GM12864 (cell line): Measurements from ENCODE around the gene LENG8.

Experiments used
- DNase-seq: peaks from one replicate; pipeline ENCODE4 v3.0.0-alpha.2; 2011; ENCODE audit warnings: low read depth
- H3K4me3 ChIP-seq: 2 replicates; pipeline ENCODE4 v1.5.1; 2011; ENCODE audit warnings: mild to moderate bottlenecking, low read depth, low read length, control low read depth
- TF ChIP-seq, protein P1 (sequence below): IDR thresholded peaks from 2 replicates; pipeline ENCODE4 v1.5.1; 2011; ENCODE audit warnings: low read depth, mild to moderate bottlenecking, moderate library complexity, low read length, control low read depth, inconsistent platforms; ENCODE audit errors: missing control alignments

Gene LENG8

DNA sequence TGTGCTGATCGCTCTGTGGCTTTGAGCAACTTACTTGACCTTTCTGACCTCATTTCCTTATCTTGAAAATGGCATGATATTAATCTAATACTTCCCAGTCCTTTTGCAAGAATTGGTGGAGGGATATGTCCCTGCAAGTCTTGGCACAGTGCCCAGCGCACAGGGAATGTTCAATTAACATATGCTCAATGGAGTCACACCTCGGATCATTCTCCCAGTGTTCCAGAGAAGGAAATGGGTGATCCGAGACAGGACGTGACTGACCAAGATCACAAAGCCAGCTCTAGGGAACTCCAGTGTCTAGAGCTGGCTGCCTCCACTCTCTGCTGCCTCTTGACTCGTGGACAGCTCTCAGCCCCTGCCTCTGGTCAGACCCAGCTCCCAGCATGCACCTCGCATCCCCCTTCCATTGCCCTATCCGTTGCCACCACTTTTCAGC is 20.5 kb downstream of the LENG8 start:
- TF ChIP-seq, protein P1, sequence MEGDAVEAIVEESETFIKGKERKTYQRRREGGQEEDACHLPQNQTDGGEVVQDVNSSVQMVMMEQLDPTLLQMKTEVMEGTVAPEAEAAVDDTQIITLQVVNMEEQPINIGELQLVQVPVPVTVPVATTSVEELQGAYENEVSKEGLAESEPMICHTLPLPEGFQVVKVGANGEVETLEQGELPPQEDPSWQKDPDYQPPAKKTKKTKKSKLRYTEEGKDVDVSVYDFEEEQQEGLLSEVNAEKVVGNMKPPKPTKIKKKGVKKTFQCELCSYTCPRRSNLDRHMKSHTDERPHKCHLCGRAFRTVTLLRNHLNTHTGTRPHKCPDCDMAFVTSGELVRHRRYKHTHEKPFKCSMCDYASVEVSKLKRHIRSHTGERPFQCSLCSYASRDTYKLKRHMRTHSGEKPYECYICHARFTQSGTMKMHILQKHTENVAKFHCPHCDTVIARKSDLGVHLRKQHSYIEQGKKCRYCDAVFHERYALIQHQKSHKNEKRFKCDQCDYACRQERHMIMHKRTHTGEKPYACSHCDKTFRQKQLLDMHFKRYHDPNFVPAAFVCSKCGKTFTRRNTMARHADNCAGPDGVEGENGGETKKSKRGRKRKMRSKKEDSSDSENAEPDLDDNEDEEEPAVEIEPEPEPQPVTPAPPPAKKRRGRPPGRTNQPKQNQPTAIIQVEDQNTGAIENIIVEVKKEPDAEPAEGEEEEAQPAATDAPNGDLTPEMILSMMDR: no peak
- no peak for DNase-seq
- H3K4me3 ChIP-seq: no peak overlapping the region

DNA sequence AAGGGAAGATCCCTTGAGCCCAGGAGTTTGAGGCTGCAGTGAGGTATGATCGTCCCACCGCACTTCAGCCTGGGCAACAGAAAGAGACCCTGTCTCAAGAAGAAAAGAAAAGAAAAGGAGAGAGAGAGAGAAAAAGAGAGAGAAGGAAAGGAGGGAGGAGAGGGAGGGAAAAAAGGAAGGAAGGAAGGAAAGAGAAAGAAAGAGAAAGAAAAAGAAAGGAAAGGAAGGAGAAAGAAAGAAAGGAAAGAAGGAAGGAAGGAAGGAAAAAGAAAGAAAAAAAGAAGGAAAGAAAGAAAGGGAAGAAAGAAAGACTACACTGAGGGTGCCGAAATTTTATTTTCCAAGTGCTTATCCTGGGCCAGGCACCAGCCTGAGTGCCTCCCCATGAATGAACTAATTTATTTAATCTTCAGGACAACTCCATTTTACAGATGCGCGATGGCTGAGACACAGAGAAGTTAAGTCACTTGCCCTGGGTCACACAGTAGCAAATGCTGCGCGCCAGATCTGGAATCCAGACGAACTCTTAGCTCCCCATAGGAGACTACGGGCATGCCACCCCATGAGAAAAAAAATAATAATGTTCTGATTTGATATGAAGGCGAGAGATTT is 21.4 kb downstream of the LENG8 start:
- H3K4me3 ChIP-seq: no peak overlapping the region
- TF ChIP-seq, protein P1: no peak
- no peak for DNase-seq

DNA sequence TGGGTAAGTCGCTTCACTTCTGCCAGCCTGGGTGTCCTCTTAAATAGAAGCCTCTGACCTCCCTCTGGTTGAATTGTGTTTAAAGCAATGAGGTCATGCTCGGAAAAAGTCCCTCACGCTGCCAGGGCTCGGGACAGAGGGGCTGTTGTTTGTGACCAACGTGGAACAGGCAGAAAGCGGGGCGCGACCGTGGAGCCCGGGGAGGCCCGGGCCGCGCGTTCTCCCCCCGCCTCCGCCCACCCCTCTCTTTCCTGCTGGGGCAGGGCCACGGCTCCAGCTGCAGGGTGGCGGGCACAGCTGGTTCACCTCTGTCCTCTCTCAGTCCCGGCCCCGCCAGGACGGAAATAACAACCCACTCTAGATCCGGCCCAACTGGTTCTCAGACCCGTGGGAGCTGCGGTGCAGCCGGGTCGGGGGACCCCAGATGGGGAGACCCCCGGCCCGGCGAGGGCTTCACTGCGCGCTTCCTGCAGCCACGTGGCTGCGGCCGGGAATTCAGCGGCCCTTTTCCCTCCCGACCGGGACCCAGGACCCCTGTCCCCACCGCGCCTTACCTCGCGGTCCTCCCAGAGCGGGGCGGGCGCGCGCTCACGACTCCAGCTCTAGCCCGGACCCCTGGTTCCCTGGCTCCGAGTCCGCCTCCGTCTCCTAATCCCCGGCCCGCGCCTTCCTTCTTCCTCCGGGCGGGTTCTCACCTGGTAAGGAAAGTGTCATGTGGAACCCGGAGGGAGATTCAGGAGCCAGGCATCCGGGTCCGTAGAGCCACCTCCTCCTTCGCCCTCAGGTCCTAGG is 22.2 kb downstream of the LENG8 start:
- DNase-seq: no peak
- no peak overlapping the region for H3K4me3 ChIP-seq
- TF ChIP-seq, protein P1: no peak

DNA sequence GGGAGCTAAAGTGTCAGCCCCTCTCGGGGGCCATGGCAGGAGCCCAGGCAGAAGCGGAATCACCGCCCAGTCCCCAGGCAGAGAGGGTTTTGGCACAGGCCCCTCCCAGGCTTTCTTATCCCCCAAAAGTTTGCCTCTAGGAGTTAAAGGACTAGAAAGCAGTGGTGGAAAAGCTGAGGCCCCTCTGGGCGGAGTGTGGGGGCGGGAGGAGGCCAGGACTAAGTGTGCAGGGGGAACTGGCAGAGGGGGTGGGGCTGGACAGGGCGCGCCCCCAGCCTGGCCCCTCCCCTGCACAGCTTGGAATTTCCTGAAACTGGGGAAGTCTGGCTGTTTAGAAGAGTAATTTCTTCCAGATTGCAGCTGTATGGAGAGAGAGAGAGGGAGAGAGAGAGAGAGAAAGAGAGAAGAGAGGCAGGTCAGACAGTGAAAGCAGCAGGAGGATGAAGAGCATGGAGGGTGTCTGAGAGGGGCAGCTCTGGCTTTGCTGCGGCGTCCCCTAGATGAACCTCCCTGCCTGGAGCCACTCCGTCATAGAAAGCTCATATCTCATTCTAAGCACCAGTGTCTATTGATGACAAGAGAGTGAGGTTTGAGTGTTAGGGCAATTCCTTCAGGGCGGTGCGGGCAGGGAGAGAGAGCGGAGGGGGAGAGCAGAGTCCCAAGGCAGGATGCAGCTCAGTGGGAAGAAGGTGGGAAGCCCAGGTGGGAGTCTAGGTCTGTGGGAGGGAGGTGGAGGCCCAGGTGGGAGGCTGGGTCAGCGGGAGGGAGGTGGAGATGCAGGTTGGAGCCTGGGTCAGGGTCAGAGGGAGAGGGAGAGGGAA is 24.3 kb downstream of the LENG8 start, which contains the start of gene CDC42EP5:
TSS of gene CDC42EP5 (minus strand) at position 226 of the 821 bp plus-strand sequence. CDS start 7,749 bp downstream, outside the sequence.
- no peak within 1 kb of the TSS for H3K4me3 ChIP-seq
- DNase-seq: no peak
- TF ChIP-seq, protein P1: no peak

DNA sequence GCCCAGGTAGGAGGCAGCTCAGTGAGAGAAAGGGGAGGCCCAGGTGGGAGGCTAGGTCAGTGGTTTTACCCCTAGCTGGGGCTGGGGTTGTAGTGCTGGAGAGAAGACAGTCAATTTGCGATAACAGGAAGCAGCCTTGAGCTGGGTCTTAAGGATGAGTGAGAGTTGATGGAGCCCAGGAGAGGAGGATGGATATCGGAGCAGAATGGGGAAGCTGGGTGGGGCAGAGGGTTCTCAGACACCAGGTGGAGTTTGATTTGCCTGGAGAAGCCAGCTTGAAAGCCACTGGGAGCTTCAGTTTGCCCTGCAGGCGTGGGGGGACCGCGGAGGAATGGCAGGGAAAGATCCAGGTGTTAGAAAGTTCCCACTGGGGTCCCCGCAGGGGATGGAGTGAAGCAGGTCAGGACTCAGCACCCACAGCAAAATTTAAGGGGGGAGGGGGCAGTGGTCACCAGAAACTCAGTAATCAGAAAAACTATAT is 24.9 kb downstream of the LENG8 start:
- H3K4me3 ChIP-seq: no peak overlapping the region
- TF ChIP-seq, protein P1: no peak
- DNase-seq: no peak

DNA sequence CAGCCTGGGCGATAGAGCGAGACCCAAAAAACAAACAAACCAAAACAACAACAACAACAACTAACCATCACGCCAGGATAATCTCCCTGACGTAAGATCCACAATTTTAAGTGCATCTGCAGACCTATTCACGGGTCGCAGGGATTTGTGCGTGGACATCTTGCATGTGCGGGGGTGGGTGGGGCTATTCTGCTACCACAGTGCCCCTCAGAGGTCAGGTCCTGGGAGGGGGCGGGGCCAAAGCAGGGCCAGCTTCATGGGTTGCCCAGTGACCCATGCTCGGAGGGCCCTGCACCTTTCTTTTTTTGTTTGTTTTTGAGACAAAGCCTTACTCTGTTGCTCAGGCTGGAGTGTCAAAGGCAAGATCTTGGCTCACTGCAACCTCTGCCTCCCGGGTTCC is 26.7 kb downstream of the LENG8 start:
- TF ChIP-seq, protein P1: no peak
- no peak for DNase-seq
- H3K4me3 ChIP-seq: no peak overlapping the region
